ENCODE data around the gene HEXA. TPM values are rescaled to one million over a fixed set of nuclear protein-coding genes. Genes with fewer than 3 reads are reported as not detected.
A peak's percentile ranks its signal among the peaks of the same experiment; 100 is the strongest.

Gene HEXA
- total and polyA plus RNA-seq, 9 of the 15 experiments (the other 6 are each of a cell fraction or from before 2014, with no cell fraction given) = 22.2 to 136 (median 68.9) TPM

DNA sequence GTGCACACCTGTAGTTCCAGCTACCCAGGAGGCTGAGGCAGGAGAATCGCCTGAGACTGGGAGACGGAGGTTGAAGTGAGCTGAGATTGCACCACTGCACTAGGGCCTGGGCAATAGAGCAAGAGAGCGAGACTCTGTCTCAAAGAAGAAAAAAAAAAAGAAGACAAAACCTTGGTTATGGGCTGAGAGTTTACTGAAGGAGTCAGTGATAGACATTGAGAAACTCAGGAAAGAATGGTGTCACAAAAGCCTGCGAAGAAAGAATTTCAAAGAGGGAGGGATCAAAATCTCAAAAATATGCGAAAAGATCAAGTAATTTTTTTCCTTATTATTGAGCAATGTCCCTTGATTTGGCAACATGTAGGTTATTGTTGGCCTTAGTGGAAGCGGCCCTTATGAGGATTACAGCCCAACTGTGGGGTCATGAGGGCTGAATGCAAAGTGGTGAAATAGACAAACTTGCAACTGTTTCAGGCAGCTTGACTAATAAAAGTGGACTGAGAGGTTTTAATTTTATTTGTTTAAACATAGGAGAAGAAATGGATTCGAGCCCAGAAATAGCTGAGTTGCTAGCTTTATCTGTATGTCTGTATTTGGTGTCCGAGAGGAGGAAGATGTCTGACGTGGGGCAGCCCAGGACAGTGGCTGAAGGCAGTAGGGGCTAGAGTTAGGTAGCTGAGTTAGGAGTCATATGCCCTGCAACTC lies 37.0 kb downstream of the HEXA start:
- H3K4me1 ChIP-seq (replicated peaks in 1 of 2; ENCODE audit: control insufficient read depth in 2 of 2, insufficient read depth in 2 of 2, low read length in 2 of 2) = peaks cover 3 to 5% of the 10 kb centered on the region in 2 experiments; a peak in 3 of 5 replicates
- no peak for TF ChIP-seq CBX3 (IDR thresholded peaks at IDR 0.05; ENCODE audit: borderline replicate concordance in 1 of 2, low read length in 2 of 2)
- no peak for TF ChIP-seq ZNF263 (CRISPR knock-in tag; IDR thresholded peaks at IDR 0.05; ENCODE audit: borderline replicate concordance)
- peak; percentile 25; the same call in 1 of the 2 replicates for TF ChIP-seq CEBPB (tag; IDR thresholded peaks at IDR 0.05)
- DNase-seq (ENCODE audit: extremely low read depth in 1 of 4, low spot score in 3 of 4) (no peak), FAIRE-seq (no peak), ATAC-seq (no peak)
- ChIA-PET POLR2A (interaction anchor here (0.6 to 1.5 kb wide), 4 partner anchors 8 to 25 kb away, joined by 3 to 4 read pairs (median 4); no protein-coding TSS in a partner anchor), CTCF (ENCODE audit: low intra/inter-chr PET ratio) (no interaction called here)
- no peak overlapping the region for H3K9ac ChIP-seq (ENCODE audit: insufficient read depth in 1 of 2, low read depth in 2 of 2, low read length in 2 of 2)
- H3K4me3 ChIP-seq = no peak overlapping the region
- peak overlapping the region; percentile 4; the same call in 1 of the 3 replicates for H3K27ac ChIP-seq (ENCODE audit: extremely low read depth, low read depth, low read length)
- H3K27me3 ChIP-seq (ENCODE audit: control insufficient read depth in 2 of 2, insufficient read depth in 2 of 2, low read length in 2 of 2) = no peaks in the 10 kb centered on the region
- no peak overlapping the region for H2AFZ ChIP-seq (ENCODE audit: low read depth, low read length)
- H3K9me1 ChIP-seq (ENCODE audit: control insufficient read depth, insufficient read depth, low read length) = no peaks in the 10 kb centered on the region
- no peak overlapping the region for H3K4me2 ChIP-seq (ENCODE audit: insufficient read depth, low read length)
- in situ Hi-C loops (cut with MboI) = no loop called here
- peaks cover 3% of the 10 kb centered on the region; the same call in 1 of the 2 replicates for H4K20me1 ChIP-seq (replicated peaks; ENCODE audit: control insufficient read depth, insufficient read depth, low read length)
- intact Hi-C loops (cut with micrococcal nuclease) = no loop called here
- H3K79me2 ChIP-seq (ENCODE audit: control insufficient read depth, insufficient read depth, low read length) = no peaks in the 10 kb centered on the region
- WGBS (ENCODE audit: insufficient coverage, low coverage, missing lambda C conversion rate) = 86% methylated on average over 9 of the region's 9 CpGs
- no TSS peak for BruUV-seq (replicated peaks)
- H3K9me3 ChIP-seq (replicated peaks; ENCODE audit: control insufficient read depth, insufficient read depth, low read depth, low read length) = no peaks in the 10 kb centered on the region
- peaks cover 4% of the 10 kb centered on the region; the same call in 1 of the 3 replicates for H3K36me3 ChIP-seq (ENCODE audit: control insufficient read depth, insufficient read depth, low read length)

DNA sequence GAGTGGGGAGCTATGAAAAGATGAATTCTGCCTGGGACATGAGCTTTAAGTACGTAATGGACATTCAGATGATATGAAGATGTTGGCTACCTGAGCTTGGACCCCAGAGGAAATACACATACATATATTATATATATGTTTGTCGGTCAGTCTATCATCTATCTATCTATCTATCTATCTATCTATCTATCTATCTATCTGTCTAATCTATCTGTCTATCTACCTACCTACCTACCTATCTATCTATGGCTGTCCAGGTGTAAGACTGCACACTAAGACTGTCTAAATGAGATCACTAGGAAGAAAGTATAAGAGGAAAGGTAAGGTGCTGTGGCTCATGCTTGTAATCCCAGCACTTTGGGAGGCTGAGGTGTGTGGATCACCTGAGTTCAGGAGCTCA lies 37.7 kb downstream of the HEXA start:
- ChIA-PET POLR2A (interaction anchor here (0.6 kb wide), 1 partner anchor 21 kb away, joined by 4 read pairs; no protein-coding TSS in a partner anchor), CTCF (ENCODE audit: low intra/inter-chr PET ratio) (no interaction called here)
- TF ChIP-seq ZNF354B (CRISPR knock-in tag; IDR thresholded peaks at IDR 0.05) (no peak), DACH1 (IDR thresholded peaks at IDR 0.05; ENCODE audit: partially characterized antibody) (peak; percentile 90)
- TF ChIP-seq, protein P1, sequence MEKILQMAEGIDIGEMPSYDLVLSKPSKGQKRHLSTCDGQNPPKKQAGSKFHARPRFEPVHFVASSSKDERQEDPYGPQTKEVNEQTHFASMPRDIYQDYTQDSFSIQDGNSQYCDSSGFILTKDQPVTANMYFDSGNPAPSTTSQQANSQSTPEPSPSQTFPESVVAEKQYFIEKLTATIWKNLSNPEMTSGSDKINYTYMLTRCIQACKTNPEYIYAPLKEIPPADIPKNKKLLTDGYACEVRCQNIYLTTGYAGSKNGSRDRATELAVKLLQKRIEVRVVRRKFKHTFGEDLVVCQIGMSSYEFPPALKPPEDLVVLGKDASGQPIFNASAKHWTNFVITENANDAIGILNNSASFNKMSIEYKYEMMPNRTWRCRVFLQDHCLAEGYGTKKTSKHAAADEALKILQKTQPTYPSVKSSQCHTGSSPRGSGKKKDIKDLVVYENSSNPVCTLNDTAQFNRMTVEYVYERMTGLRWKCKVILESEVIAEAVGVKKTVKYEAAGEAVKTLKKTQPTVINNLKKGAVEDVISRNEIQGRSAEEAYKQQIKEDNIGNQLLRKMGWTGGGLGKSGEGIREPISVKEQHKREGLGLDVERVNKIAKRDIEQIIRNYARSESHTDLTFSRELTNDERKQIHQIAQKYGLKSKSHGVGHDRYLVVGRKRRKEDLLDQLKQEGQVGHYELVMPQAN (IDR thresholded peaks at IDR 0.05; ENCODE audit: borderline replicate concordance) = no peak
- Histone ChIP-seq H3K9me3 (replicated peaks; ENCODE audit: control insufficient read depth, insufficient read depth, low read depth, low read length) (no peaks in the 10 kb centered on the region), H3K27ac (ENCODE audit: extremely low read depth, low read depth, low read length) (no peak overlapping the region), H3K9ac (ENCODE audit: insufficient read depth in 1 of 2, low read depth in 2 of 2, low read length in 2 of 2) (no peak overlapping the region), H3K4me3 (no peak overlapping the region), H3K27me3 (ENCODE audit: control insufficient read depth in 2 of 2, insufficient read depth in 2 of 2, low read length in 2 of 2) (no peaks in the 10 kb centered on the region), H3K79me2 (ENCODE audit: control insufficient read depth, insufficient read depth, low read length) (no peaks in the 10 kb centered on the region), H3K4me1 (replicated peaks in 1 of 2; ENCODE audit: control insufficient read depth in 2 of 2, insufficient read depth in 2 of 2, low read length in 2 of 2) (peaks cover 3 to 5% of the 10 kb centered on the region in 2 experiments; a peak in 3 of 5 replicates), H3K4me2 (ENCODE audit: insufficient read depth, low read length) (no peak overlapping the region), H3K36me3 (ENCODE audit: control insufficient read depth, insufficient read depth, low read length) (peaks cover 4% of the 10 kb centered on the region; the same call in 1 of the 3 replicates), H2AFZ (ENCODE audit: low read depth, low read length) (no peak overlapping the region), H4K20me1 (replicated peaks; ENCODE audit: control insufficient read depth, insufficient read depth, low read length) (peaks cover 3% of the 10 kb centered on the region; the same call in 1 of the 2 replicates), H3K9me1 (ENCODE audit: control insufficient read depth, insufficient read depth, low read length) (no peaks in the 10 kb centered on the region)
- BruUV-seq (replicated peaks) = no TSS peak
- FAIRE-seq (no peak), DNase-seq (ENCODE audit: extremely low read depth in 1 of 4, low spot score in 3 of 4) (no peak), ATAC-seq (no peak)
- whole genome bisulfite sequencing (ENCODE audit: insufficient coverage, low coverage, missing lambda C conversion rate) = 88% methylated on average over 2 of the region's 2 CpGs
- intact Hi-C loops (cut with micrococcal nuclease) = no loop called here
- in situ Hi-C loops (cut with MboI) = no loop called here
